CD4-positive, alpha-beta T cell treated with Interleukin-17A for 4 hours (primary cell): Measurements from ENCODE around the gene TNFAIP8L2.

Experiments used
- DNase-seq: peaks from one replicate; pipeline ENCODE4 v3.0.0-alpha.2; 2020; ENCODE audit warnings: mixed read lengths

Gene TNFAIP8L2

DNA sequence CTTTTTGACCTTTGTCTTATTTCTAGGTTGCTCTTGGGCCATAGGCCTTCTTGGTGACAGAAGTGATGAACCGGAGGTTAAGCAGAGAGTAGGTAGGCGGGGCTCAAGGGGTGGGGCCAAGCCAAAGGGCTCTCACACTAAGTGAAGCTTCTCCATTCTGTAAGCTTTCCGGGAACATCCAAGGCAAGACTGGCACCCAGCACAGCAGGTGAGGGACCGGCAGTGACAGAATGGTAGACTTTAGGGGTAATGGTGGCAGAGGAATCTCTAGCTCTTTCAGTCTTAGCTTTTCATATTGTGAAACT lies at the start of gene TNFAIP8L2:
TSS of gene TNFAIP8L2 (plus strand) at position 135 of the 305 bp plus-strand sequence. CDS start 2,049 bp downstream, outside the sequence.
- peak; percentile 91 for DNase-seq

DNA sequence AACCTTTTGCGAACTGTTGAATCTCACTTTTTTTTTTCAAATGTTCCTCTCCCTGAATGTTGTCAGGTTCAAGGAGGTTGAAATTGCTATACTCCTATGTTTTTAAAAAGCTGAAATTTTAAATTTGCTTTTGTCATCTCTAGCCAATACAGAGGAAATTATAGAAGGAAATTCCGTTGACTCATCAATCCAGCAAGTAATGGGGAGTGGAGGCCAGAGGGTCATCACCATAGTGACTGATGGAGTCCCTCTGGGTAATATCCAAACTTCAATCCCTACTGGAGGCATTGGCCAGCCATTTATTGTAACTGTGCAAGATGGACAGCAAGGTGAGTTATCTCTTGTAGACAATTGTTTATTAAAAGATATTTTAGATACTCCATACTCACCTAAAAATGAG lies 49.6 kb upstream of the TNFAIP8L2 start:
- DNase-seq, result no peak

DNA sequence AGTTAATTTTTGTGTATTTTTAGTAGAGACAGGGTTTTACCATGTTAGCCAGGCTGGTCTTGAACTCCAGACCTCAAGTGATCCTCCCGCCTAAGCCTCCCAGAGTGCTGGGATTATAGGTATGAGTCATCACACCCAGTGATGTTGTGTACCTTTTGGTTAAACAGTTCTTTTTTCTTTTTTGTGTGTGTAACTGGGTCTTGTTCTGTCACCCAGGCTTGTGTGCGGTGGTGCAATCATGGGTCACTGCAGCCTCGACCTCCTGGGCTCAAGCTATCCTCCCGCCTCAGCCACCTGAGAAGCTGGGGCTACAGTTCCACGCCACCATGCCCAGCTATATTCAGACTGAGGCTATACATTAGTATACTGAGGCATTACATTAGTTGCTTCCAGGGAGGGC lies 48.1 kb upstream of the TNFAIP8L2 start:
- DNase-seq, result no peak

DNA sequence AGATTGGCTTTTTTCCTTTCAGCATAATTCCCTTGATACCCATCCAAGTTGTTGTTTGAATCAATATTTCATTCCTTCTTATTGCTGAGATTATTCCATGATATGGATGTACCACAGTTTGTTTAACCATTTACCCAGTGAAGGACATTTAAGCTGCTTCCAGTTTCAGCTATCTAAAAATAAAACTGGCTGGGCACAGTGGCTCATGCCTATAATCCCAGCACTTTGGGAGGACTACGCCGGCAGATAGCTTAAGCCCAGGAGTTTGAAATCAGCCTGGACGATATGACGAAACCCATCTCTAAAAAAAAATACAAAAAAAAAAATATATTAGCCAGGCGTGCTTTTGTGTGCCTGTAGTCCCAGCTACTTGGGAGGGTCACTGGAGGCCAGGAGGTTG lies 42.6 kb upstream of the TNFAIP8L2 start:
- DNase-seq, result no peak

DNA sequence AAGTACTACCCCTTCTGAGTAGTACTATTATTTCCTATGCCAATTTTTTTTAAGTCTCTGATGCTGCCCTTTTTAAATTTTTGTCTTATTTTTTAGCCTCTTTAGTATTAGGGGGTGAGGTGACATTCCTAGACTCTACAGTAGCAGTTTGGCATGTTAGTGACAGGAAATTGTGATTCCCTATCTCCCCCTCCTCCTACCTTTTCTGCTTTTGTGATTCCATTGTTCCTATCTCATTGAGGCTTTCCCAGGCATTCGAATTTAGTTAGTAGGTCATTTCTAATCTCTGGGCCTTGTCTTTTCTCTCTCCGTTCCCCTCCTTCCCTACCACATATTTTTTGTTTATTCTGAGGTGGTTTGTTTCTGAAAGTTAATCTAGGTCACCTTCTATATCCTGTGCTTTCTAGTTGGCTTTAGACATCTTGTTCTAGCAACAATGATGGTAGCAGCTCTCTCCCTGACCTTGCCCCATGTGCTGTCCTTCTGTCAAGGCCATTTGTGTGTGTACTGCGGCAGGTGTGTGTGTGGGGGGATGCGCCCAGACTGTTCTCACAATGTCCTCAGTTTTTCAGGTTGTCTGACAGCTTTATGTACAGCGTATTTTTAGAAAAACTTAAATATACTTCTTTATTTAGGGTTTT lies 31.6 kb upstream of the TNFAIP8L2 start:
- no peak for DNase-seq

DNA sequence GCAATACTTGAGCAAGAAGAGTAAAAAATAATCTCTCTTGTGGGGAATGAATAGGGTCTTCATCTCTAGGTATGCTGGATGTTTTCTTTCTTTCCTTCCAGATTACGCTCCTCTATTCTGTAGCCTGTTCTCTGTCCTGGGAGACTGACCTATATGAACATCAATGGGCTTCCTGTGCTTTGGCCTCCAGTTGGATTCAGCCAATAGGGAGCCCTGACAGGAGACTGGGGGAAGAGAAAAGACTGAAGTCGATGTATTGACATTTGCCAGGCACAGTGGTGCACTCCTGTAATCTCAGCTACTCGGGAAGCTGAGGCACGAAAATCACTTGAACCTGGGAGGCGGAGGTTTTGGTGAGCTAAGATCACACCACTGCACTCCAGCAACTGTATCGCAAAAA lies 27.6 kb upstream of the TNFAIP8L2 start:
- DNase-seq, result no peak

DNA sequence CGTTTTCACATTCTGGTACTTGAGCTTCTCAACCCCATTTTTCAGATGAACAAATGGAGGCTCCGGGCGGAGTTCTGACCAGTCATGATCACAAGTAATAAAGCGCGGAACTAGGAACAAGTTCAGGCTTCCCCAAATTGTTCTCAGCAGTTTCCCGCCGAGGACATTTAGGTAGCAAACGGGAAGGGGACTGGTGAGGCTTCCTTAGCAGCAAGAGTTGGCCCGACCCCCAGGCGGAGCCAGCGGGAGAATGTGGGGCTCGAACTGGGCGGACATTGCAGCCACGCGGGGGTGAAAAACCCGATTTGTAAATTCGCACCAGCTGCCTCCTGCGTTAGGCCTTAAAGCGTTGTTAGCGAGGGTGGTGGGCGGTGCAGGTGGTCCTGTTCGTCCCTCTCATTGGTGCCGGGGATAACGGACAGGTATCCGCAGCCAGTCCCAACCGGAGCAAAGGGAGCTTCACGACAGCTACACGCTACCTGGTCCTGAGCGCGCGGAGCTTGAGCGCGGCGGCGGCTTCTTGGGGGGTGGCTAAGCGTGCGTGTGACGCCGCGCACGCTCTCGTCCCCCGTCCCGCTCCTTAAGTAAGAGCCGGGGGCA lies 25.4 kb upstream of the TNFAIP8L2 start:
- peak; percentile 83 for DNase-seq

DNA sequence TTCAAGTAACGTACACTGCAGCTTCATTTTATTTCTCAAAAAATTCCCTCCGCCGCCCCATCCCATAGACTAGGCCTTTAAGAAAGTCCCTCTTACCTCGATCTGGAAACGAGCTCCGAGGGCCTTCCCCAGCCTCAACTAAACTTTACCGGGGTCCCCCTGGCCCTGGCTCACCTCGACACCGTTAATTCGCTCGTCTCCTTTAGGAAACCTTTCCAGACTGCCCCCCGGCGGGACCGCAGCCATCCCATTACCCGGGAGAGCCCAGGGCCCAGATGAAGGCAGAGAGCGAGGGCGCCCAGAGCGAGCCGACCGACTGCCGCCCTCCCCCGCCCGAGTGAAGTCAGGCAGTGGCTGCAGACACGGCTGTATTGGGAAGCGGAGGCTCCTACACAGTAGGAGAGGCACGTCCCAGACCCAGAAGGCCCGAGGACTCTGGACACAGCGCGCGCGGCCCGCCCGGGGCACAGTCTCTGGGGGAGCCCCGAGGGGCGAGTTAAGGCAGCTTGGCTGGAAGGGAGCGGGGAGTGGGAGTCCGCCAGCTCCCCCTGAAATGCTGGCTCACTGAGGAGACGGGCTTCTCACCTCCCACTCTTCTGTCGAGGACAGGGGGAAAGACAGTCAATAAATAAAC lies 24.6 kb upstream of the TNFAIP8L2 start:
- no peak for DNase-seq

DNA sequence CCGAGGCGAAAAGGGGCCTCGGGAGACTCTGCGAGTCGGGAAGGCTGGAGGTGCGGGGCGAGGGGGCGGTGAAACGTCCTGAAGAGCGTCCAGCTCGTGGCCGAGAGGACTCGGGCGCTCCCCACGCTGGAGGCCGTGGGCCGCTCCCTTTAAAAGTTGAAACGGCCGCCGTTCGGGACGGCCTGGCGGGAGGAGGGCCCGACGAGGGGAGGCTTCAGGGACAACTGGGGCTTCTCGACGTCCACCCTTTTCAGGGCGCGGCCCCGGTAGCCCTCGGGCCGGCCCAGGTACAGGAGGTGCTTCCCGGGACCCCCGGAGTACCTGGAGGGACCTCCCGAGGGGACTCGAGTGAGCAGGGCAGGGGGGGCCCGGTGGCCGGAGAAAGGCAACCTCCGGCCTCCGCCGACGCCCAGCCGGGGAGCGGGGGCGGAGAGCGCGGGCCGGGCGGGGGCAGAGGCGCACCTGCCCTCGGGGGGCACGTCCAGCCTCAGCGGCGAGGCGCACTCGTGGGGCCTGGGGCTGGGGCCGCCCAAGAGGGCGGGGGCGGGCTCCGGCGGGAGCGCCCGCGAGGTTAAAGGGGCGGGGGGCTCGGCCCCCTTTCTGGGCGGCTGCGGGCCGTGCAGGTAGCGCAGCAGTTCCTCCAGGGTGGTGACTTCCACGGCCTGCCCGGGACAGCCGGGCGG lies 24.0 kb upstream of the TNFAIP8L2 start:
- no peak for DNase-seq

DNA sequence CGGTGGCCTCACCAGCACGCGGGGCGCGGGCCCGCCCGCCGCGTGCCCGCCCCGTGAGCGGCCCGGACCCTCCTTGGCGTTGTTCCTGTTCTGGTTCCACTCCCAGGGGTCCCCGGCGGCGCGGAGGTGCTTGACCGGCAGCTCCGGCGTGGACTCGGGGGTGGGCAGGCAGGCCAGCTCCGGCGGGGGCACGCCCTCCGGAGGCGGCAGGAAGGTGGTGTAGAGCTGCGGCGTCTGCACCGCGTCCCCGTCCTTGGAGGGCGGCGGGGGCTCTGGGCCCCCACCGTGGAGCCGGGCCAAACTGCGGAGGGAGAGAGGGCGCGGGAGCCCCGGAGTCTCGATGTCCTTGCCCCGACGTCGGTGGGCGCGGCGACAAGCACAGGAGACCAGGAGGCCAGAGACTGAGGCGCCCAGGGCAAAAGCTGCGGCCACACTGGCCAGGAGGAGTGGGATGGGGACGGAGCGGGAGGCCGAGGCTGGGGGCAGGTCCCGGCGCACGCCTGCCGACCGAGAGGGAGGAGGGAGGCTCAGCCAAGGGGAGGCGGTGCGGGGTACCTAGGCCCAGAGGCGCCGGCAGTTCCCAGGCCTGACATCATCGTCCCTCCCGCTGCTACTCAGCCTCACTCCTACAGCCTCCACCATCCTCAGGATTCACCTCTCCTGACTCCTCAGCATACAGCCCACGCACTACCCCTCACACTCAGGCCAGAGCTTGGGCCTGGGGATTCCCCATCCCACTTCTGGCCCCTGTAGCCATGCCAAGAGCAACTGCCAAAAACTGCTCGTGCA lies 23.2 kb upstream of the TNFAIP8L2 start:
- DNase-seq, result no peak

DNA sequence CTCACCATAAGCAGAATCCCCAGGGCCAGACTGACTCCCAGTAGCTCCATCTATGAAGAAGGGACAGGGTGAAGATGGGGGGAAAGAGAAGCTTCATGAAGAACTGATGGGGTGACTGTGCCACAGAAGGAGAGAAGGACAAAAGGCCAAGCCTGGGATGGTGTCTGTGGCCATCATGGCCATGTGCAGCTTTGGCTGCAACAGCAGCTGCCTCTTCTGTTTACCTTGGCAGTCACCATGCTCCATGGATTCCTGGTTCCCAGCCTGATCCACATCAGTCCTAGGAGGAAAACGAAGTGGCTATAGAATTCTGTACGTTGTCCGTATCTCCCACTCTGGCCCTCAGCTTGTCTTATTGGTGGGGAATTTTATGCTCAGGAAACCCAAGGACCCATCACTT lies 22.1 kb upstream of the TNFAIP8L2 start:
- DNase-seq, result no peak

DNA sequence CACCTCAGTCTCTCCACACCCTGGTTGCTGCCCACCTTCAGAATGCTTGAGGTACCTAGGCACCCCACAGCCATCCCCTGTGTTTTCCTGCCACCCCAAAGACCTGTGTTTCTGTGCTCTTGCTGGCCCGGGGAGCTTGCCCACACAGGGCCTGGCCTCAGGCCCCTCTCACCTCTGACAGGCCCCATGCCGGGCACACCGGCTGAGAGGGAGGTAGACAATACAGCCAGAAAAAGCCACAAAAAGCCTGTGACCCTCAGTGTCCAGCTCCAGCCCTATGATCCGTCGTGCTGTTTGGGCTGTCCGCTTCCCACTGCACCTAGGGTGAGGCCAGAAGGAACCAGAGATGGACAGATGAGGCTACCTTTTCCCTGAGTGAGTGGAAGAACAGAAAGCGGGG lies 21.5 kb upstream of the TNFAIP8L2 start:
- no peak for DNase-seq

DNA sequence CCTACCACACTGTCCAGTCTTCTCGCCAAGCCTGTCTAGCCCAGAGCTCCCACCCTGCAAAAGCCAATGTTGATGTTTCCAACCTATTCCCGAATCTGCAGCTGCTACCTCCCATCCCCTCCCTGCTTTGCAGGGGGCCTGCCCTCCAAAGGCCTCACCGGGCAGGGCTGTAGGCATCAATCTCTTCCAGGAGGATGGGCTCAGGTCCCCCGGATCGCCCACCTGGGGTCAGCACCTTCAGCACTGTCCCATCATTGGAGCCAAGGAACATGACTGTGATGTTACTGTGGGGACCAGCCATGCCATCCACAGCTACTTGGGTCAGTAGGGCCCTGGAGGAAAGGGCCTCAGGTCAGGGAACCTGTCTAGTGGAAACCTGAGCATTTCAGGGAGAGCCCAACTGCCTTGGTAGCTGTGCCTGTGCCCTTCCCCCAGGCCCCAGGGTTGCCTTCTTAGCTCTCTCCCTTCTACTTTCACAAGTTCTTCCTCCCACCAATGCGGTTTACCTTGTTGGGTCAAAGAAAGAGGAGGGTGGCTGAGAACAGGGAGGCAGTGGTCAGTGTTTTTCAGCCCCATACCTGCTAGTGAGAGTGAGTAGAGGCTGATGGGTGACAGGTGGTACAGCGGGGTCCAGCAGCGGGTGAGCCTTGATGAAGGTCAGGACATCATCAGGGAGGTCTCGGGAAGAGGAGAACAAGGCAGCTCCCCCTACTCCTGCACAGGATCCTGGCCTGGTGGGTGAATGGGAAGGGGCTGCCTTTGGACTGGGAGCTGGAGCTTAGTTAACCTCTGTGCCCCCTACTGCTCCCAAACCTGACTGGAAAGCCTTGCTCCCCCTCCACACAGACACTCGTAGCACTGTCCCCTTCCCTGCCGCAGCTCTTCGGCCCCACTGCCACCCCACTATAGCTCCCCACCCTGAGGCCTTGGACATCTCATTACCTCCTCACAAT lies 20.7 kb upstream of the TNFAIP8L2 start:
- DNase-seq, result no peak

DNA sequence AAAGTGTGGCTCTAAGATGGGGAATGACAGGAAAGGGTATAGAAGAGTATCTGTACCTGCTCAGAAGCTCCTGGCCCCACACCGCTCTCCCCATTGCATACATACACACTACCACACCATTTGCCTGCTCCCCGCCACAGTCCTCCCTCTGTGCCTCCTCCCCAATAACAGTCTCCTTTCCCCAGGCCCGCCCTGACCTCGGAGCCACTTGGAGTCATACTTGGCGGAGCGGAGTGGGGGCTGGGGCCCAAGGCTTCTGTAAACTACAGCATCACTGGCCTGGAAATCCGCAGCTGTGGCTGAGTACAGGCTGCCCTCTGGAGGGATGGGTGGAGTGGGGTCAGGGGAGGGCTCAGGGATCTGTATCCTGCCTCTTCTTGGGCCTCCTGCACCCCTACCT lies 18.7 kb upstream of the TNFAIP8L2 start:
- DNase-seq, result no peak

DNA sequence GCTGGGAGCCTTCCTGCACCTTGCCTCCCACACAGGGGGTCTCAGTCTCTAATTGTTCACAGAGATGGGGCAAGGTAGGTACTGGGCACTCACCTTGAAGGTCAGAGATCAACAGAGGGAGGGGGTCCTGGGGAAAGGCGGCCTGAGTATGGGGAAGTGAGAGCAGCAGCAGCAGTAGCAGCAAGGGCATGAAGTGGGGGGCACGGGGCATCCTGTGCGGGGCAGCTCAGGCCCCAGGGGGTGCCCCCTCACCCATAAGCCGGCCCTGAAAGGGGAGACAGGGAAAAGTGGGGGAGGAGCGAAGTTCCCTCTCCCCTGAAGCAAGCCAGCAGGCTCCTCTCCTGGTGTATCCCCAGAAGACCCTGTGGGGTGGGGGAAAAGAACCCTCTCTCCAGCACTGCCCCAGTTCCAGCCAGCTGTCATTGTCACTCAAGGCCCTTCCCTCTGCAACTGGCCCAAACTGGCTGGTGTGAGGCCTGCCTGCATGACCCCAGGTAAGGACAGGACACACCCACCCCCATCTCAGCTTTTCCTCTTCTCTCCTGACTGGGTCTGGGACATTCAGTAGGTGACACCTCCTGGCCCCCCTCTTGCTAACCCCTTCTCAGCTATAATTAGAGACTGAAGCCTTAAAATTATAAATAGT lies 13.9 kb upstream of the TNFAIP8L2 start:
- DNase-seq, result no peak

DNA sequence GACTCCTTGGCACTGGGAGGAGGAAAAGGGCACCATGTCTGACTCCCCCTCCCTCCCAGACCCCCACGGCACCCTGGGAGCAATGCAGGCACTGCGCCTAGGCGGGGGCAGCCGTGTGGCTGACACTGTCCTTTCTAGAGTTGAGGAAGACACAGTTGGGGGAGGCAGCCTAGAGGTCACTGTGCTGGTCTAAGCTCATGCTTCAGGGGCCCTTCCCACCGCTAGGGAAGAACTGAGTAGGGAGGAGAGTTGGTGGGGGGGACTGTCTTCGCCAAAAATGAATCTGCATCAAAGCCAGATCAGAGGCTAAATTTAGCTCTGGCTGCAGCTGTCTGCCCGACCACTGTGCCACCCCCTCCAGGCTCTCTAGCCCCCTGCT lies 13.4 kb upstream of the TNFAIP8L2 start:
- no peak for DNase-seq

DNA sequence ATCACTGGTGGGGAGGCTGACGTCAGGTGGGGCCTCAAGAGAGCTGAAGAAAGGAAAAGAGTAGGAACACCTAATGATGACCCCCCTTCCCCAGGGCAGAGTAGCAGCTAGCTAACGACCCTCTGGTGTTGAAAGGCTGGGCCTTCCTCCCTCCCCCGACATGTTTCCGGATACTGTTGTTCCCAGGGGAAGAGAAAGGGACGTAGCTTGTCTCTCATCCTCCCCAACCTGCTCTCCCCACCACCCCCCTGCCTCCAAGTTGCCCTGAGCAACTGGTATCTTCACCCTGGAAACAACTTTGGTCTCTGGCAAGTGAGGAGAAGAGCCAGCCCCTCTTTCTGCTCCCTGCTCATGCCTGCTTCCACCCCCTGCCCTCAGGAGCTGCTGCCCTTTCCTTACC lies 12.5 kb upstream of the TNFAIP8L2 start:
- DNase-seq, result no peak

DNA sequence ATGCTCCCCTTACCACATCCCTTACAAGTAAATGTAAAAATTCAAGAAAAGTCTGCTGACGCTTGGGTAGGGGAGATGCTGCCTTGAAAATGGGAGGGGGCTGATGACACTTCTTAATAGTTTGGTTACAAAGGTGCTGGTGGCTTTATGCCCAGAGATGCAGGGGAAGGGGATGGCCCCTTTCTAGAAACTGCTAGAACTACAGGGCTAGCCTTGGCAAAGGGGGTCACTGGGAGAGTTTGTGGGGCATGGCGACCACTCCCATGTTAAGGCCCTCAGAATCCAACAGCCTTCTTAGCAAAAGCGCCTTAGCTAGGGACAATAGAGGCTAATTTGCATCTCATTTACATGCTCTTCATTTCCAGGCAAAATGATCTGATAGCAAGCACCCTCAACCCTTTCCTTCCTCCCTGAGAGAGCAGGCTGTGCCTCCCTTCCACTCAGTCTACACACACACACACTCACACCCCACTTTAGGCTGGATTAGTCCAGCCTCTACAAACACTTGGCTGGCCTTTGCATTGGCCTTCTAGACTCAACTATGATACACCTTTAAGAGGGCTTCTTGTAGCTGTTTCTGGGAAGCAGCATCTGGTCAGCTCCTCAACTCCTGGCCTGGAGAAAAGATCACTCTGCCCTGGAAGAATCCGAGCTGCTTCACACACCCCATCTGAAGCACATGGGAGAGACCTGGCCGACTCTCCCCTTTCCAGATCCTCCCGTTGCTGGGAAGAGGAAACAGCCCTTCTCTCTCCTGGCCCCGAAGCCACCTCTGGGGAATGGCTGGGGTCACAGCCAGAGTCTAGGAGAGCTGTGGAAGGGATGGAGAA lies 11.8 kb upstream of the TNFAIP8L2 start:
- DNase-seq, result no peak

DNA sequence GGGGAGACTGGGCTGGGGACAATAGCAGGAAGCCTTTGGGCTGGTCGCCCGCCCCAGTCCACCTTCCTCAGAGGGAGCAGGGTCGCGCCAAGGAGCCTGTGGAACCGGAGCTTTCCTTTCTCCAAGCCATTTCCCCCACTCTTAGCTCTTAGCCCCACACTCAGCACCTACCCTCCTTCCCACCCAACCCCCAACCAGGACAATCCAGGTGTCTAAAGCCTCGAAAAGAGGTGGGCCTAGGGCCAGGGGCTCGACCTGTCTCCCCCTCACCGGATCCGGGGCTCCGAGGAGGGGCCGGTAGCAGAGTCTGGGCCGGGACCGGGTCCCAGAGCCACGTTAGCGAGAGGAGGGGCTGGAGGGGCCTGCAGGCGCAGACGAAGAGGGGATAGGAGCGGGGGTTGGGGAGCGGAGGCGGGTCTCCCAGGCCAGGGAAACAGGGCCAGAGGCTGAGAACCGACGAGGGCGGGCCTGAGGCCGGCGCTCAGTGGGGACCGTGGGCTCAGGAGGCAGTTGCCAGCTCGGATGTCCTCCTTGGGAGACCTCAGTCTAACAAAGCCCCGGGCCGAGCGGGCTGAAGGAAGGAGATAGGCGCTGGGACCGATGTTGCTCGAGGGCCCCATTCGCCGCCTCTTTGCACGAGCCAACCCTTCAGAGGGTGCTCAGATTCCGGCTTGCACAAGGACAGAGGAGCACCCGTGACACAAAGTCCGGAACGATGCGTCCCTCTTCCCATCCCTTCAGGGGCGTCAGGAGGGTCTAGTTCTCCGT lies 11.0 kb upstream of the TNFAIP8L2 start:
- peak; percentile 51 for DNase-seq

DNA sequence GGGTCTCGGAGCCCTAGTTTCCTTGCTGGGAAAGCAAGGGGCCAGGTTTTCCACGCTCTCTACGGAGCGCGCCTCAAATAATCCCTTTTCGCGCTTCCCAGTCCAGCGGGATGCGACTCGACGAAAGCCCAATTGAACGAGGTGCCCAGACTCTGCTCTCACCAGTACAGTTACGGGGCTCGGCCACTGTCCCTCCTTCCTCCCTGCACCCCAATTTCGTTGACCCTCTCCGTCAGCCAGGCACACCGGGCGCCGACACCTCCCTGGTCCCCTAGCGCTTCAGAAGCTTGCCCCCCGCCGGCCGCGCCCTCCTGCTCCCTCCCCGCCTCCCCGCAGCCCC lies 10.4 kb upstream of the TNFAIP8L2 start:
- DNase-seq, result no peak
